AG10803 (cell line): ENCODE data around the gene NSD1.

Source experiments
- DNase-seq: peaks from one replicate; pipeline ENCODE4 v3.0.0; 2010; ENCODE audit warnings: low read depth
- H3K4me3 ChIP-seq: 2 replicates; pipeline ENCODE4 v1.5.1; 2011; ENCODE audit warnings: mild to moderate bottlenecking, low read length, control low read depth
- CTCF ChIP-seq: conservative IDR thresholded peaks from 2 replicates; pipeline ENCODE4 v1.5.1; 2011; ENCODE audit warnings: mild to moderate bottlenecking, low read length, control low read depth, inconsistent platforms

NSD1 gene

DNA sequence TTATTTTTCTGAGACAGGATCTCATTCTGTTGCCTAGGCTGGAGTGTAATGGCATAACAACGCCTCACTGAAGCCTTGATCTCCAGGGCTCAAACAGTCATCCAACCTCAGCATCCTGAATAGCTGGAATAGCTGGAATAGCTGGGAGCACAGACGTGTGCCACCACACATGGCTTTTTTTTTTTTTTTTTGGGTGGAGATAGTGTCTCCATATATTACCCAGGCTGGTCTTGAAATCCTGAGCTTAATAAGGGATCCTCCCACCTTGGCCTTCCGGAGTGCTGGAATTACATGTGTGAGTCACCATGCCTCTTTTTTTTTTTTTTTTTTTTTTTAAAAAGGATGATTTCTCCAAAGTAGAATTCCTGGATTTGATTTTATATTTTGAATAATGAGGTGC, 60.7 kb downstream of the NSD1 start:
- peak; percentile 99 for DNase-seq
- no peak for TF ChIP-seq CTCF
- no peak overlapping the region for H3K4me3 ChIP-seq

DNA sequence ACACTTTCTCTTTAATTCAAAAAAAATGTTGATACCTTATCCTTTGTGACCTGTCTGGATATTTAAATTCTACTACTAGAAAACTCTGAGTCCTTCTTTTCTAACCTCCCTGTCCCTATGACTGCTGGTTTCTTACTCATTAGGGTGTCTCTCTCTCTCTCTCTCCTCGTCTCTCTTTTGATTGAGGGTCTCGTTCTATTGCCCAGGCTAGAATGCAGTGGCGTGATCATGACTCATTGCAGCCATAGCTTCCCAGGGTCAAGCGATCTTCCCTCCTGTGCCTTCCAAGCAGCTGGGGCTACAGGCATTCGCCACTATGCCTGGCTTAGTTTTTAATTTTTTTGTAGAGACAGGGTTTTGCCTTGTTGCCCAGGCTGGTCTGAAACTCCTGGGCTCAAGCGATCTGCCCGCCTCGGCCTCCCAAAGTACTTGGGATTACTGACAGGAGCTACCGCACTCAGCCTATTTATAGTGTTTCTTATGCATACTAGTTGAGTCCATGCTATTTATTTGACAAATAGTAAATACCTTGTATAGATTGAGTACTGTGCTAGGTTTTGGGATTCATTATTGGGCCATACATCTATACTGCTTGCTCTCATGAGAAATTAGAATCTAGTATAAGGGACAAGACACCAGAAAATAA, 61.9 kb downstream of the NSD1 start:
- no peak overlapping the region for H3K4me3 ChIP-seq
- TF ChIP-seq CTCF = no peak
- no peak for DNase-seq

GRCh38 chr5:177198738-177199137, 65.2 kb downstream of the NSD1 start:
- no peak for TF ChIP-seq CTCF
- no peak for DNase-seq
- H3K4me3 ChIP-seq = no peak overlapping the region

DNA sequence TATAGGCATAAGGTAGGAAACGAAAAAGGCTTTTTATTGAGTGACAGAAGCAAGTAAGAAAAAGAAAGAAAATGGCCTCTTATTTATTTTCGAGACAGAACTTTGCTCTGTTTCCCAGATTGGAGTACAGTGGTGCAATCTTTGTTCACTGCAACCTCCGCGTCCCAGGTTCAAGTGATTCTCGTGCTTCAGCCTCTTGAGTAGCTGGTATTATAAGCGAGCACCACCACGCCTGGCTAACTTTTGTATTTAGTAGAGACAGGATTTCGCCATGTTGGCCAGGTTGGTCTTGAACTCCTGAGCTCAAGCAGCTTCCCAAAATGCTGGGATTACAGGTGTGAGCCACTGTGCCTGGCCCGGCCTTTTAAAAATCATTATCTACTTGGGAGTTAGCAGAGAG, 70.7 kb downstream of the NSD1 start:
- no peak for TF ChIP-seq CTCF
- H3K4me3 ChIP-seq = no peak overlapping the region
- no peak for DNase-seq

DNA sequence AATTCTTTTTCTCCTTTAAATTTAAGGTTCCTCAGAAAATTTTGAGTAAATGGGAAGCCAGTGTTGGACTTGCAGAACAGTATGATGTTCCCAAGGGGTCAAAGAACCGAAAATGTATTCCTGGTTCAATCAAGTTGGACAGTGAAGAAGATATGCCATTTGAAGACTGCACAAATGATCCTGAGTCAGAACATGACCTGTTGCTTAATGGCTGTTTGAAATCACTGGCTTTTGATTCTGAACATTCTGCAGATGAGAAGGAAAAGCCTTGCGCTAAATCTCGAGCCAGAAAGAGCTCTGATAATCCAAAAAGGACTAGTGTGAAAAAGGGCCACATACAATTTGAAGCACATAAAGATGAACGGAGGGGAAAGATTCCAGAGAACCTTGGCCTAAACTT, 76.0 kb downstream of the NSD1 start:
- H3K4me3 ChIP-seq = no peak overlapping the region
- no peak for TF ChIP-seq CTCF
- no peak for DNase-seq

- H3K4me3 ChIP-seq = no peak overlapping the region
- no peak for DNase-seq
- TF ChIP-seq CTCF = no peak
Measured at GRCh38 chr5:177212242-177212641, 78.7 kb downstream of the NSD1 start.

- TF ChIP-seq CTCF = no peak
- no peak for DNase-seq
- no peak overlapping the region for H3K4me3 ChIP-seq
Measured at GRCh38 chr5:177220576-177220975, 87.0 kb downstream of the NSD1 start.
